ENCODE measurements around the gene DNAJA3.
A peak's percentile ranks its signal among the peaks of the same experiment; 100 is the strongest.

DNAJA3 gene

GRCh38 chr16:4425378-4426020 is at the start of gene DNAJA3:
Gene DNAJA3 (plus strand): TSS chr16:4425868. CDS start chr16:4425882, 14 bp downstream.
- peak; percentile 84 for TF ChIP-seq POLR2A (IDR thresholded peaks at IDR 0.05; ENCODE audit: low read depth, low read length)
- peak; percentile 90 for DNase-seq (ENCODE audit: insufficient read length, low spot score)
- FAIRE-seq = peak; percentile 45

DNA sequence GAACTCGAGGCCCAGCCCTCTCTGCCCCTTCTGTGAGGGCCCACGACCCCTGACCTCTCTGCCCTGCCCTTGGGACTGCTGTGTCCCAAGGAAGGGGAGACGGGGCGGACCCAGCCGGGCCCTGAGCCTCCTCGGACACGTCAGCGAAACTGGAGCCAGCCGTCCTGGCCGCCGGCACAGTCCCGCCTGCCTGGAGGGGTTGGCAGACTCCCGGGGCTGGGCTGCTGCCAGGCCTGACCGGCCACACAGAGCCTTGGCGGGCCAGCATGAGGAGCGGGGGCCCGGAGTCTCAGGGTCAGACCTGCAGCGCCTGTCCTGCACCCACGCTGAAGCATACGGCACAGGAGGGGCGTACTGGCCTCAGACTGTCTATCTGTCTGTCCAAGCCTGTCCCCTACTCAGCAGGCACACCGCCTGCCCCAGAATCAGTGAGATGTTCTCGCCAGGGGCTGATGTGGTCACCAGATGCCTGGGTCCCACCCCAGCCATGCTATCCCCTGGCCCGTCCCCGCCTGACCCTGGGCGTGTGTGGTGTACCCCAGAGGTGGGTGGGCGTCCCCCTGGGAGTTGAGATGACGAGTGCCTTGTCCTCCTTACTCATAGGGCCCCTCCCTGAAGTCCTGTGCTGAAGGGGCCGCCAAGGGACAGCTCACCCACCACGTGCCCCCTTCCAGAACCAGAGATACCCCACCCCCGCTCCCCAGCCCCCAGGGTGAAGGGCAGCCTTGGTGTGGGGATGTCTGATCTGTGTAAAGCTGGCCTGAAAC is 49.4 kb upstream of the DNAJA3 start:
- DNase-seq (ENCODE audit: insufficient read length, low spot score) = peak; percentile 67
- FAIRE-seq = no peak
- no peak for TF ChIP-seq POLR2A (IDR thresholded peaks at IDR 0.05; ENCODE audit: low read depth, low read length)

DNA sequence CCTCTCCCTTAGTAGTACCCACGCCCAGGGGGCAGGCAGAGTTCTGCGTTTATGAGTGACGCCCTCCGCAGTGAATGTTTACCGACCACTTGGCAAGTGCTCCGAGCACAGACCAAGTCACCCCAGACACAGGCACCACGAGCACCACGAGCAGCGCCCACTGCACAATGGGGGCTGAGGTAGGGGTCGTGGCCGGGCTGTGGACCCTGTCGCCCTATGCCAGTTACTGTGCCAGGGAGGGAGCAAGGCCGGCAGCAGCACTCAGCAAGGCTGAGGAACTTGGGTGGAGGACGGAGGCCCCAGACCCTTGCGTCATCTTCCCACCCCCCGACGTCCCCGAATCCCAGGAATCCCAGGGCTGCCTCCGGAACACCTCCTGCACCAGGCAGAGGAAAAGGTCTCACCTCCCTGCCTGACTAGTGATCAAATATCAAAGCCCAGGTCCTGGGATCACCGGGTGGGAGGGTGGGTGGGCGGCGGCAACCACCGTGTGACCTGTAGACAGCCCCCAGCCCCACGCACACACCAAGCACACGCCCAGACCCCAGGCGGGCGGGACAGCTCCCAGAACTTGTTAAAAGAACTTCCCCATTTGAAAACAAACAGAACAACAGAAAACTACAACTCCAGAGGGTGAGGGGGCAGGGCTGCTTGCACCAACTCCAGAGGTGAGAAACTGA is 48.6 kb upstream of the DNAJA3 start:
- no peak for DNase-seq (ENCODE audit: insufficient read length, low spot score)
- TF ChIP-seq POLR2A (IDR thresholded peaks at IDR 0.05; ENCODE audit: low read depth, low read length) = no peak
- no peak for FAIRE-seq

DNA sequence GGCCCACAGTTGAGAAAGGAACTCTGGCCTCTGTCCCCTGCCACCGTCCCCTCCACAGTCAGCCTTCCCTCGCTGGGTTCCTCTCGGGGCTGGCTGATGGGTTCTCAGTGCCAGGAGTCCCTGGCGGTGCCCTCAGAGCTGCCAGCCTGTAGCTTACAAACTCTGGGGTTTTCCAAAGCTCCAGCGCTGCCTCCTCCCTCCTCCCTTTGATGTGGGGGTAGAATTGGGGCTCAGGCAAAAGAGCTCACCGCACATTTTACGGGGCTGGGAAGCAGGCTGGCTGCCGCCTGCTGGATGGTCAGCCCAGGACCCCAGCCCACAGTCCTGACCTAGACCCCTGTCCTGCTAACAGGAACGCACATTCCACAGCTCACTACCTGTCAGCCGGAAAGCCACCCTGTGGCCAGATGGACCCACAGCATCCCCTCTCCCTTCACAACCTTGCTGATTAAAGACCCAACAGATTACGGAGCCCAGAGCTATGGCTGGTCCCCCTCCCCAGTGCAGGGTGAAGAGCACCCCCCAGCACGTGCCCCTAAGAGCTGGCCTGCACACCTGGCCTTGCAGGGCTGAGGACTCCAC is 48.0 kb upstream of the DNAJA3 start:
- DNase-seq (ENCODE audit: insufficient read length, low spot score) (no peak), FAIRE-seq (no peak)
- TF ChIP-seq POLR2A (IDR thresholded peaks at IDR 0.05; ENCODE audit: low read depth, low read length) = no peak

- no peak for TF ChIP-seq POLR2A (IDR thresholded peaks at IDR 0.05; ENCODE audit: low read depth, low read length)
- FAIRE-seq (no peak), DNase-seq (ENCODE audit: insufficient read length, low spot score) (no peak)
Measured at GRCh38 chr16:4378161-4378666, 47.5 kb upstream of the DNAJA3 start.

DNA sequence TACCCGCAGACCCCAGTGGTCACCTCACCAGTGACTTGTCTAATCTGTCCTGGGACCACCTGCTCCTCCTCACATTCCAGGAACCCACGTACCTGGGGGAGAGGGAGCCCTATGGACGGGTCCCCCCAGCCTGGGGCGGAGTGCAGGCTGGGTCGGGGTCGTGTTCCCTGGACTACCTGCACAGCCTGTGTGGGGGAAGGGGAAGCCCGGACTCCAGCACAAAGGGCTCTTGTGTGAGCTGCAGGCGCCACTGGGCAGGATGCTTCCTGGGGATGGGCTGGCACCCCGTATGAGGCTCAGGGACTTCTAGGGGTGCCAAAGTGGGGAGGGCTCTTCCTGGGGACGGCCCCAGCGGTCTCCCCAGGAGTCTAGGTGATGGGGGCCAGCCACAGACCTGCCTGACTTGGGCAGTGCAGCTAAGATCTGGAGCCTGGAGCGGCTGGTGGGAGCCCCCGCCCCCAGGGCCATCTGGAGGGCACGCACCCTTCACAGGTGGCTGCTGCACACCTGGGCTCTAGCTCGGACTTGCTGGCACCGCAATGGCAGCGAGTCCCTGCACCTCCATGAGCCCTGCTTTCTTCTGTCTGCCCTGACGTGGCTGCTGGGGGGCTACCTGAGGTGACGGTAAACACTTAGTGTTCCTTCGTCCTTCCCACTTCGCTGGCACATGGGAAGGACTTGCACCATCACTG is 46.5 kb upstream of the DNAJA3 start:
- TF ChIP-seq POLR2A (IDR thresholded peaks at IDR 0.05; ENCODE audit: low read depth, low read length) = no peak
- DNase-seq (ENCODE audit: insufficient read length, low spot score) (no peak), FAIRE-seq (no peak)

- FAIRE-seq (no peak), DNase-seq (ENCODE audit: insufficient read length, low spot score) (no peak)
- no peak for TF ChIP-seq POLR2A (IDR thresholded peaks at IDR 0.05; ENCODE audit: low read depth, low read length)
Measured at GRCh38 chr16:4380119-4381063, 45.3 kb upstream of the DNAJA3 start.

GRCh38 chr16:4381072-4381934 is 44.4 kb upstream of the DNAJA3 start:
- DNase-seq (ENCODE audit: insufficient read length, low spot score) (no peak), FAIRE-seq (no peak)
- no peak for TF ChIP-seq POLR2A (IDR thresholded peaks at IDR 0.05; ENCODE audit: low read depth, low read length)

DNA sequence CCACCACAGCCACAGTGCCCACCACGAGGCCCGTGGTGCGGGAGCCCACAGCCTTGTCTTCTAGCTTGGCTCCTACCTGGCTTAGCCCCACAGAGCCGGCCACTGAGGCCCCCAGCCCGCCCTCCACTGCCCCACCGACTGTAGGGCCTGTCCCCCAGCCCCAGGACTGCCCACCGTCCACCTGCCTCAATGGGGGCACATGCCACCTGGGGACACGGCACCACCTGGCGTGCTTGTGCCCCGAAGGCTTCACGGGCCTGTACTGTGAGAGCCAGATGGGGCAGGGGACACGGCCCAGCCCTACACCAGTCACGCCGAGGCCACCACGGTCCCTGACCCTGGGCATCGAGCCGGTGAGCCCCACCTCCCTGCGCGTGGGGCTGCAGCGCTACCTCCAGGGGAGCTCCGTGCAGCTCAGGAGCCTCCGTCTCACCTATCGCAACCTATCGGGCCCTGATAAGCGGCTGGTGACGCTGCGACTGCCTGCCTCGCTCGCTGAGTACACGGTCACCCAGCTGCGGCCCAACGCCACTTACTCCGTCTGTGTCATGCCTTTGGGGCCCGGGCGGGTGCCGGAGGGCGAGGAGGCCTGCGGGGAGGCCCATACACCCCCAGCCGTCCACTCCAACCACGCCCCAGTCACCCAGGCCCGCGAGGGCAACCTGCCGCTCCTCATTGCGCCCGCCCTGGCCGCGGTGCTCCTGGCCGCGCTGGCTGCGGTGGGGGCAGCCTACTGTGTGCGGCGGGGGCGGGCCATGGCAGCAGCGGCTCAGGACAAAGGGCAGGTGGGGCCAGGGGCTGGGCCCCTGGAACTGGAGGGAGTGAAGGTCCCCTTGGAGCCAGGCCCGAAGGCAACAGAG is 43.5 kb upstream of the DNAJA3 start:
- FAIRE-seq (no peak), DNase-seq (ENCODE audit: insufficient read length, low spot score) (no peak)
- no peak for TF ChIP-seq POLR2A (IDR thresholded peaks at IDR 0.05; ENCODE audit: low read depth, low read length)

GRCh38 chr16:4382795-4383357 is 42.8 kb upstream of the DNAJA3 start:
- FAIRE-seq (no peak), DNase-seq (ENCODE audit: insufficient read length, low spot score) (no peak)
- no peak for TF ChIP-seq POLR2A (IDR thresholded peaks at IDR 0.05; ENCODE audit: low read depth, low read length)
